Measurements from ENCODE around the gene ZFR.
"Not testable (repeated sequence)": the region's sequence is repeated elsewhere in the genome, so short reads cannot be mapped to it uniquely, and the experiment has no call there.

ZFR gene

GRCh38 chr5:32322882-32323281 is 121.7 kb downstream of the ZFR start:
- Histone ChIP-seq H3K4me2 (ENCODE audit: insufficient read depth, low read length) (no peak overlapping the region), H2AFZ (ENCODE audit: low read depth, low read length) (no peak overlapping the region), H4K20me1 (ENCODE audit: insufficient read depth, low read length) (no peaks in the 10 kb centered on the region), H3K9me3 (ENCODE audit: insufficient read depth, low read length, severe bottlenecking) (peaks cover 8% of the 10 kb centered on the region), H3K4me1 (ENCODE audit: insufficient read depth, low read length) (no peaks in the 10 kb centered on the region), H3K36me3 (ENCODE audit: insufficient read depth, low read length) (no peaks in the 10 kb centered on the region), H3K79me2 (ENCODE audit: insufficient read depth, low read length) (no peaks in the 10 kb centered on the region), H3K27ac (ENCODE audit: low read length) (no peak overlapping the region), H3K4me3 (ENCODE audit: low read depth in 1 of 2, low read length in 2 of 2) (no peak overlapping the region), H3K27me3 (ENCODE audit: insufficient read depth, low read length, poor library complexity) (no peaks in the 10 kb centered on the region), H3K9ac (ENCODE audit: low read depth, low read length) (no peak overlapping the region)
- TF ChIP-seq EZH2 (IDR thresholded peaks at IDR 0.05; ENCODE audit: borderline replicate concordance, low read depth, low read length, severe bottlenecking), result no peak
- TF ChIP-seq, protein P1, sequence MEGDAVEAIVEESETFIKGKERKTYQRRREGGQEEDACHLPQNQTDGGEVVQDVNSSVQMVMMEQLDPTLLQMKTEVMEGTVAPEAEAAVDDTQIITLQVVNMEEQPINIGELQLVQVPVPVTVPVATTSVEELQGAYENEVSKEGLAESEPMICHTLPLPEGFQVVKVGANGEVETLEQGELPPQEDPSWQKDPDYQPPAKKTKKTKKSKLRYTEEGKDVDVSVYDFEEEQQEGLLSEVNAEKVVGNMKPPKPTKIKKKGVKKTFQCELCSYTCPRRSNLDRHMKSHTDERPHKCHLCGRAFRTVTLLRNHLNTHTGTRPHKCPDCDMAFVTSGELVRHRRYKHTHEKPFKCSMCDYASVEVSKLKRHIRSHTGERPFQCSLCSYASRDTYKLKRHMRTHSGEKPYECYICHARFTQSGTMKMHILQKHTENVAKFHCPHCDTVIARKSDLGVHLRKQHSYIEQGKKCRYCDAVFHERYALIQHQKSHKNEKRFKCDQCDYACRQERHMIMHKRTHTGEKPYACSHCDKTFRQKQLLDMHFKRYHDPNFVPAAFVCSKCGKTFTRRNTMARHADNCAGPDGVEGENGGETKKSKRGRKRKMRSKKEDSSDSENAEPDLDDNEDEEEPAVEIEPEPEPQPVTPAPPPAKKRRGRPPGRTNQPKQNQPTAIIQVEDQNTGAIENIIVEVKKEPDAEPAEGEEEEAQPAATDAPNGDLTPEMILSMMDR (IDR thresholded peaks at IDR 0.05; ENCODE audit: borderline replicate concordance, extremely low read depth, low read length, poor library complexity, severe bottlenecking), result no peak
- ATAC-seq (ENCODE audit: insufficient read depth, low read depth), result no peak
- no peak for DNase-seq

DNA sequence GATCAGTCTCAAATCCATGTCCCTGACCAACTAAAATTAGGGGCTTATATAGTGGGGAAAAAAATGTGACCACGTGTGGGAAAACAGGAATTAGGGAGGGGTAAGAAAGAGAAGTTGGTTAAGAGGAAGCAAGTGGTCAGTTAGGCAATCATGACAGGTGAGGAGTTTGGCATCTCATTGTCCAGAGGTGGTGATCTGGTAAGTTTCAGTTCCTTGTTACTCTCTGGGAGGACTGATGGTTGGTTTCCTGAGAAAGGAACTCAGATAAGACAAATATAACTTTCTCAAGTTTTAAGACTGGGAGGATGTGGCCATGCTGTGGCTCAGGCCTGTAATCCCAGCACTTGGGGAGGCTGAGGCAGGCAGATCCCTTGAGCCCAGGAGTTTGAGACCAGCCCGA is 122.8 kb downstream of the ZFR start:
- H3K27ac ChIP-seq (ENCODE audit: low read length); H3K79me2 ChIP-seq (ENCODE audit: insufficient read depth, low read length); H3K4me1 ChIP-seq (ENCODE audit: insufficient read depth, low read length); H3K9ac ChIP-seq (ENCODE audit: low read depth, low read length); H3K4me3 ChIP-seq (ENCODE audit: low read depth in 1 of 2, low read length in 2 of 2); DNase-seq; H2AFZ ChIP-seq (ENCODE audit: low read depth, low read length); H3K36me3 ChIP-seq (ENCODE audit: insufficient read depth, low read length); H3K9me3 ChIP-seq (ENCODE audit: insufficient read depth, low read length, severe bottlenecking); H4K20me1 ChIP-seq (ENCODE audit: insufficient read depth, low read length); ATAC-seq (ENCODE audit: insufficient read depth, low read depth); H3K27me3 ChIP-seq (ENCODE audit: insufficient read depth, low read length, poor library complexity); H3K4me2 ChIP-seq (ENCODE audit: insufficient read depth, low read length): not testable (repeated sequence)

GRCh38 chr5:32320576-32320975 is 124.0 kb downstream of the ZFR start:
- Histone ChIP-seq H4K20me1 (ENCODE audit: insufficient read depth, low read length) (no peaks in the 10 kb centered on the region), H2AFZ (ENCODE audit: low read depth, low read length) (no peak overlapping the region), H3K27me3 (ENCODE audit: insufficient read depth, low read length, poor library complexity) (no peaks in the 10 kb centered on the region), H3K27ac (ENCODE audit: low read length) (no peak overlapping the region), H3K9ac (ENCODE audit: low read depth, low read length) (no peak overlapping the region), H3K36me3 (ENCODE audit: insufficient read depth, low read length) (no peaks in the 10 kb centered on the region), H3K4me3 (ENCODE audit: low read depth in 1 of 2, low read length in 2 of 2) (no peak overlapping the region), H3K4me2 (ENCODE audit: insufficient read depth, low read length) (no peak overlapping the region), H3K79me2 (ENCODE audit: insufficient read depth, low read length) (no peaks in the 10 kb centered on the region), H3K9me3 (ENCODE audit: insufficient read depth, low read length, severe bottlenecking) (peaks cover 8% of the 10 kb centered on the region), H3K4me1 (ENCODE audit: insufficient read depth, low read length) (no peaks in the 10 kb centered on the region)
- no peak for ATAC-seq (ENCODE audit: insufficient read depth, low read depth)
- no peak for TF ChIP-seq EZH2 (IDR thresholded peaks at IDR 0.05; ENCODE audit: borderline replicate concordance, low read depth, low read length, severe bottlenecking)
- TF ChIP-seq, protein P1 (IDR thresholded peaks at IDR 0.05; ENCODE audit: borderline replicate concordance, extremely low read depth, low read length, poor library complexity, severe bottlenecking), result no peak
- no peak for DNase-seq

DNA sequence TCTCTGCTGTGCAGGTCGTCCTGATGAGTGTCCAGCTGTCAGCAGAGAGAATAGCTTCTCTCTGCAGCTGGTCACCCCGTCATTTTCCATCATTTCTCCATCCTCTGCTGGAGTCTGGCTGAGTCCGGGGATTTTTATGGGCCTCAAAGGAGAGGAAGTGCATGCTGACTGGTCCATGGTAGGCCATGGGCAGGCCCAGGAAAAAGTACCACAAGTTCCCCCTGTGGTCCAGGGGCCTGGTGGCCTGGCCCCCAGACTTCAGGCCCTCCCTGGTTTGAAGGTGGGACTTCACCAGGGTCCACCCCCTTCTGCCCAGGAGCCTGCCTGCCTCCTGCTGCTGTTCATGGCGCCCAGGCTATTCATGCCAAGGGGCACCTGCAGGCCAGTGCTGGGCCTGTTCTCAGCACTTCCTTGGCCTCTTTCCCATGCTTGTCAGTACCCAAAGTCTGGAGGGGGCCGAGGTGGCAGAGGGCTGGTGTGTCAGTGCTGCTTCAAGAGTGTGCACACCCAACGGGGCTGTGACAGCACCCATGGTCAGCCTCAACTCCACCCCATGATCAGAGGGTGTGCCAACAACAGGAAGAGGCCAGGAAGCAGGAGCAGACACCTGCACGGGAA is 124.5 kb downstream of the ZFR start:
- ATAC-seq (ENCODE audit: insufficient read depth, low read depth), result no peak
- H3K9me3 ChIP-seq (ENCODE audit: insufficient read depth, low read length, severe bottlenecking), result peaks cover 8% of the 10 kb centered on the region

More for the DNA sequence above, 124.5 kb downstream of the ZFR start:
- Histone ChIP-seq H3K79me2 (ENCODE audit: insufficient read depth, low read length) (no peaks in the 10 kb centered on the region), H3K36me3 (ENCODE audit: insufficient read depth, low read length) (no peaks in the 10 kb centered on the region), H4K20me1 (ENCODE audit: insufficient read depth, low read length) (no peaks in the 10 kb centered on the region), H3K9ac (ENCODE audit: low read depth, low read length) (no peak overlapping the region), H3K27me3 (ENCODE audit: insufficient read depth, low read length, poor library complexity) (no peaks in the 10 kb centered on the region), H3K27ac (ENCODE audit: low read length) (no peak overlapping the region), H3K4me2 (ENCODE audit: insufficient read depth, low read length) (no peak overlapping the region), H2AFZ (ENCODE audit: low read depth, low read length) (no peak overlapping the region), H3K4me1 (ENCODE audit: insufficient read depth, low read length) (no peaks in the 10 kb centered on the region), H3K4me3 (ENCODE audit: low read depth in 1 of 2, low read length in 2 of 2) (no peak overlapping the region)
- TF ChIP-seq, protein P1 (IDR thresholded peaks at IDR 0.05; ENCODE audit: borderline replicate concordance, extremely low read depth, low read length, poor library complexity, severe bottlenecking), result no peak
- no peak for TF ChIP-seq EZH2 (IDR thresholded peaks at IDR 0.05; ENCODE audit: borderline replicate concordance, low read depth, low read length, severe bottlenecking)
- DNase-seq, result no peak
